ENCODE results near the gene SNX9.

The SNX9 gene

GRCh38 chr6:157860505-157860991, 37.5 kb downstream of the SNX9 start:
- DNase-seq = no peak

- DNase-seq = no peak
Observed at GRCh38 chr6:157861184-157861583, 38.1 kb downstream of the SNX9 start.

GRCh38 chr6:157861814-157862213, 38.8 kb downstream of the SNX9 start:
- no peak for DNase-seq

GRCh38 chr6:157862706-157863105, 39.7 kb downstream of the SNX9 start:
- no peak for DNase-seq

GRCh38 chr6:157864185-157864761, 41.2 kb downstream of the SNX9 start:
- no peak for DNase-seq

- DNase-seq = no peak
Observed at GRCh38 chr6:157865249-157865648, 42.2 kb downstream of the SNX9 start.

- no peak for DNase-seq
Observed at GRCh38 chr6:157867155-157867559, 44.1 kb downstream of the SNX9 start.

- DNase-seq = no peak
Observed at GRCh38 chr6:157867981-157868380, 44.9 kb downstream of the SNX9 start.

- no peak for DNase-seq
Observed at GRCh38 chr6:157868835-157869234, 45.8 kb downstream of the SNX9 start.

GRCh38 chr6:157869673-157870302, 46.7 kb downstream of the SNX9 start:
- DNase-seq = no peak

- DNase-seq = no peak
Observed at GRCh38 chr6:157873735-157874344, 50.8 kb downstream of the SNX9 start.

GRCh38 chr6:157877149-157877548, 54.1 kb downstream of the SNX9 start:
- DNase-seq = no peak

- no peak for DNase-seq
Observed at GRCh38 chr6:157877573-157878438, 54.8 kb downstream of the SNX9 start.

- DNase-seq = no peak
Observed at GRCh38 chr6:157879034-157879872, 56.2 kb downstream of the SNX9 start.

GRCh38 chr6:157879873-157880254, 56.8 kb downstream of the SNX9 start:
- DNase-seq = no peak

GRCh38 chr6:157880534-157880933, 57.5 kb downstream of the SNX9 start:
- DNase-seq = no peak

GRCh38 chr6:157881342-157881741, 58.3 kb downstream of the SNX9 start:
- no peak for DNase-seq

- DNase-seq = no peak
Observed at GRCh38 chr6:157884756-157885155, 61.7 kb downstream of the SNX9 start.

- no peak for DNase-seq
Observed at GRCh38 chr6:157885211-157885788, 62.3 kb downstream of the SNX9 start.

GRCh38 chr6:157885876-157886275, 62.8 kb downstream of the SNX9 start:
- no peak for DNase-seq

- DNase-seq = no peak
Observed at GRCh38 chr6:157887892-157888291, 64.8 kb downstream of the SNX9 start.

Measured in NCI-H2081 treated with DMSO at 0.1 percent for 48 hours (cell line).